GM12878 (cell line): Measurements from ENCODE around the gene CCL3. TPM values are rescaled to one million over a fixed set of nuclear protein-coding genes. Genes with fewer than 3 reads are reported as not detected.

Experiments
- BACH1 ChIP-seq: fragments of 450-650 bp; IDR thresholded peaks from 2 replicates; pipeline ENCODE4 v1.6.1; 2017; ENCODE audit warnings: mild to moderate bottlenecking, borderline replicate concordance
- BMI1 ChIP-seq: fragments of 450-650 bp; IDR thresholded peaks from 2 replicates; pipeline ENCODE4 v1.6.1; 2016; ENCODE audit warnings: mild to moderate bottlenecking, moderate library complexity, borderline replicate concordance
- CBX5 ChIP-seq: sonication (generic); IDR thresholded peaks from 2 replicates; pipeline ENCODE4 v1.6.1; 2016; ENCODE audit warnings: low read depth, moderate library complexity, mild to moderate bottlenecking, inconsistent platforms
- DPF2 ChIP-seq: fragments of 450-650 bp; IDR thresholded peaks from 2 replicates; pipeline ENCODE4 v1.6.1; 2017; ENCODE audit warnings: mild to moderate bottlenecking
- FOXM1 ChIP-seq: IDR thresholded peaks from 2 replicates; pipeline ENCODE4 v1.6.1; 2012; ENCODE audit warnings: low read depth, mild to moderate bottlenecking, inconsistent platforms, low read length, moderate library complexity
- HDAC2 ChIP-seq: fragments of 200-600 bp; sonication (generic); IDR thresholded peaks from 2 replicates; pipeline ENCODE4 v1.6.1; 2017
- JUNB ChIP-seq: IDR thresholded peaks from 2 replicates; pipeline ENCODE4 v1.6.1; 2016; ENCODE audit warnings: antibody characterized with exemption, mild to moderate bottlenecking
- MTA3 ChIP-seq: IDR thresholded peaks from 2 replicates; pipeline ENCODE4 v1.6.1; 2012; ENCODE audit warnings: low read length, inconsistent platforms, borderline replicate concordance
- MYB ChIP-seq: fragments of 150-350 bp; IDR thresholded peaks from 2 replicates; pipeline ENCODE4 v1.6.1; 2014; ENCODE audit warnings: mild to moderate bottlenecking, low read depth, low read length, borderline replicate concordance
- NFXL1 ChIP-seq: fragments of 450-650 bp; IDR thresholded peaks from 2 replicates; pipeline ENCODE4 v1.6.1; 2017; ENCODE audit warnings: antibody characterized with exemption, mild to moderate bottlenecking, borderline replicate concordance
- PAX5 ChIP-seq: IDR thresholded peaks from 2 replicates; pipeline ENCODE4 v1.6.1; 2011; ENCODE audit warnings: low read depth, low read length, borderline replicate concordance
- PAX8 ChIP-seq: fragments of 450-650 bp; IDR thresholded peaks from 2 replicates; pipeline ENCODE4 v1.6.1; 2017; ENCODE audit warnings: mild to moderate bottlenecking, moderate library complexity
- RAD51 ChIP-seq: fragments of 450-650 bp; IDR thresholded peaks from 2 replicates; pipeline ENCODE4 v1.6.1; 2016; ENCODE audit warnings: moderate library complexity, mild to moderate bottlenecking, inconsistent platforms
- RBBP5 ChIP-seq: fragments of 200-600 bp; sonication (generic); conservative IDR thresholded peaks from 2 replicates; pipeline ENCODE4 v1.6.1; 2016
- TBL1XR1 ChIP-seq: IDR thresholded peaks from 2 replicates; pipeline ENCODE4 v1.6.1; 2012; ENCODE audit warnings: low read depth, low read length, improper control_type of control experiment
- ZBTB4 ChIP-seq: fragments of 450-650 bp; formaldehyde crosslinking; IDR thresholded peaks from 2 replicates; pipeline ENCODE4 v1.4.0; 2022; ENCODE audit warnings: mild to moderate bottlenecking, moderate library complexity
- ZNF217 ChIP-seq: fragments of 450-650 bp; IDR thresholded peaks from 2 replicates; pipeline ENCODE4 v1.6.1; 2017; ENCODE audit warnings: antibody characterized with exemption, mild to moderate bottlenecking
- ZNF622 ChIP-seq: fragments of 450-650 bp; IDR thresholded peaks from 2 replicates; pipeline ENCODE4 v1.6.1; 2017; ENCODE audit warnings: mild to moderate bottlenecking, inconsistent platforms
- ZZZ3 ChIP-seq: IDR thresholded peaks from 2 replicates; pipeline ENCODE4 v1.6.1; 2011; ENCODE audit warnings: low read depth; ENCODE audit not compliant: control insufficient read depth, insufficient read length
- polyA plus RNA-seq, 11 experiments: library from polyadenylated mRNA; depleted of rRNA in 4 of 11; unstranded in 6 of 11; stranded (reverse) in 5 of 11; fragments of >200 nt; fragmentation: Nextera tagmentation in 4 of 11; fragmentation: Illumina TruSeq in 1 of 11; extraction: Ambion mirVana in 4 of 11; extraction: Trizol in 1 of 11; gene quantifications; 1 replicate in 1 of 11; 2 replicates in 10 of 11; pipeline versions ENCODE4 v1.2.1 to v1.2.3, GENCODE V29; 2011 to 2016; ENCODE audit warnings: inconsistent platforms in 2 of 11, missing spikeins in 2 of 11, low read depth in 1 of 11
- total RNA-seq, 4 experiments: library from RNA; depleted of rRNA in 3 of 4; stranded (reverse); fragments of >200 nt in 3 of 4; fragmentation: Illumina TruSeq in 1 of 4; extraction: Trizol in 1 of 4; gene quantifications; 2 replicates each; pipeline versions ENCODE4 v1.2.1 to v1.2.3, GENCODE V29; 2013 to 2021
- TF ChIP-seq, protein P1 (sequence below): IDR thresholded peaks from 2 replicates; pipeline ENCODE4 v1.6.1; 2012; ENCODE audit warnings: low read length, inconsistent platforms
- TF ChIP-seq, protein P2 (sequence below): fragments of 450-650 bp; IDR thresholded peaks from 2 replicates; pipeline ENCODE4 v1.6.1; 2017; ENCODE audit warnings: mild to moderate bottlenecking, low read depth, inconsistent platforms; ENCODE audit not compliant: poor library complexity, severe bottlenecking
- TF ChIP-seq, protein P3 (sequence below): fragments of 450-650 bp; IDR thresholded peaks from 2 replicates; pipeline ENCODE4 v1.6.1; 2017; ENCODE audit warnings: mild to moderate bottlenecking, moderate library complexity

The CCL3 gene
- total and polyA plus RNA-seq, 10 of the 15 experiments (the other 5 are each of a cell fraction or from before 2014, with no cell fraction given), result 96.5 to 1,488 (median 199) TPM

DNA sequence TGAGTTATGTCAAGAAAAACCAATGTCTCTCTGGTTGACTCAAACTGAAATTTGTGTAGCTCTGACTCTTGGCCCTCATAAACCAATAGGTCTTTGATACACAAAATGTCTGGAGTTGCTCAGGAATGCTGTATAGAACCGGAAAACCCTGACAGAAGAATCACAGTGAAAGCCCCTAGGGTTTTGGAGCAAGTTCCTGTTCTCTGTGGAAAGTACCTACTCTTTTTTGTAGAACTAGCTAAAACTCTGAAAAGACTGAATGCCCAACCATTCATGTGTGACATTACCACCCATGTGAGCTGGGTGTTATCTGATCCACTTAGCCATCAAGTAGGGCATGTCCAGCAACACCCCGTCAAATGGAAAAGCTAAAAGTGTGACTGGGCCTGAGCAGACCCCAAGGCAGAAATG, 42.5 kb upstream of the CCL3 start (continued):
- no peak for TF ChIP-seq ZZZ3
- no peak for TF ChIP-seq RBBP5
- TF ChIP-seq, protein P1, sequence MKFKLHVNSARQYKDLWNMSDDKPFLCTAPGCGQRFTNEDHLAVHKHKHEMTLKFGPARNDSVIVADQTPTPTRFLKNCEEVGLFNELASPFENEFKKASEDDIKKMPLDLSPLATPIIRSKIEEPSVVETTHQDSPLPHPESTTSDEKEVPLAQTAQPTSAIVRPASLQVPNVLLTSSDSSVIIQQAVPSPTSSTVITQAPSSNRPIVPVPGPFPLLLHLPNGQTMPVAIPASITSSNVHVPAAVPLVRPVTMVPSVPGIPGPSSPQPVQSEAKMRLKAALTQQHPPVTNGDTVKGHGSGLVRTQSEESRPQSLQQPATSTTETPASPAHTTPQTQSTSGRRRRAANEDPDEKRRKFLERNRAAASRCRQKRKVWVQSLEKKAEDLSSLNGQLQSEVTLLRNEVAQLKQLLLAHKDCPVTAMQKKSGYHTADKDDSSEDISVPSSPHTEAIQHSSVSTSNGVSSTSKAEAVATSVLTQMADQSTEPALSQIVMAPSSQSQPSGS, result peak; percentile 49; the same call in 1 of the 2 replicates
- TF ChIP-seq RAD51, result 0 out of 2 replicates have a peak, but pooled peaks have one; percentile 17
- TF ChIP-seq JUNB, result peak; percentile 80
- no peak for TF ChIP-seq NFXL1
- no peak for TF ChIP-seq BMI1
- no peak for TF ChIP-seq HDAC2
- TF ChIP-seq ZBTB4, result no peak
- no peak for TF ChIP-seq CBX5
- TF ChIP-seq FOXM1, result peak; percentile 73; the same call in 1 of the 2 replicates
- TF ChIP-seq, protein P2, sequence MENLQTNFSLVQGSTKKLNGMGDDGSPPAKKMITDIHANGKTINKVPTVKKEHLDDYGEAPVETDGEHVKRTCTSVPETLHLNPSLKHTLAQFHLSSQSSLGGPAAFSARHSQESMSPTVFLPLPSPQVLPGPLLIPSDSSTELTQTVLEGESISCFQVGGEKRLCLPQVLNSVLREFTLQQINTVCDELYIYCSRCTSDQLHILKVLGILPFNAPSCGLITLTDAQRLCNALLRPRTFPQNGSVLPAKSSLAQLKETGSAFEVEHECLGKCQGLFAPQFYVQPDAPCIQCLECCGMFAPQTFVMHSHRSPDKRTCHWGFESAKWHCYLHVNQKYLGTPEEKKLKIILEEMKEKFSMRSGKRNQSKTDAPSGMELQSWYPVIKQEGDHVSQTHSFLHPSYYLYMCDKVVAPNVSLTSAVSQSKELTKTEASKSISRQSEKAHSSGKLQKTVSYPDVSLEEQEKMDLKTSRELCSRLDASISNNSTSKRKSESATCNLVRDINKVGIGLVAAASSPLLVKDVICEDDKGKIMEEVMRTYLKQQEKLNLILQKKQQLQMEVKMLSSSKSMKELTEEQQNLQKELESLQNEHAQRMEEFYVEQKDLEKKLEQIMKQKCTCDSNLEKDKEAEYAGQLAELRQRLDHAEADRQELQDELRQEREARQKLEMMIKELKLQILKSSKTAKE, result peak; percentile 39
- no peak for TF ChIP-seq TBL1XR1
- TF ChIP-seq ZNF217, result no peak
- TF ChIP-seq MYB, result no peak
- peak; percentile 28; the same call in 1 of the 2 replicates for TF ChIP-seq MTA3
- TF ChIP-seq, protein P3, sequence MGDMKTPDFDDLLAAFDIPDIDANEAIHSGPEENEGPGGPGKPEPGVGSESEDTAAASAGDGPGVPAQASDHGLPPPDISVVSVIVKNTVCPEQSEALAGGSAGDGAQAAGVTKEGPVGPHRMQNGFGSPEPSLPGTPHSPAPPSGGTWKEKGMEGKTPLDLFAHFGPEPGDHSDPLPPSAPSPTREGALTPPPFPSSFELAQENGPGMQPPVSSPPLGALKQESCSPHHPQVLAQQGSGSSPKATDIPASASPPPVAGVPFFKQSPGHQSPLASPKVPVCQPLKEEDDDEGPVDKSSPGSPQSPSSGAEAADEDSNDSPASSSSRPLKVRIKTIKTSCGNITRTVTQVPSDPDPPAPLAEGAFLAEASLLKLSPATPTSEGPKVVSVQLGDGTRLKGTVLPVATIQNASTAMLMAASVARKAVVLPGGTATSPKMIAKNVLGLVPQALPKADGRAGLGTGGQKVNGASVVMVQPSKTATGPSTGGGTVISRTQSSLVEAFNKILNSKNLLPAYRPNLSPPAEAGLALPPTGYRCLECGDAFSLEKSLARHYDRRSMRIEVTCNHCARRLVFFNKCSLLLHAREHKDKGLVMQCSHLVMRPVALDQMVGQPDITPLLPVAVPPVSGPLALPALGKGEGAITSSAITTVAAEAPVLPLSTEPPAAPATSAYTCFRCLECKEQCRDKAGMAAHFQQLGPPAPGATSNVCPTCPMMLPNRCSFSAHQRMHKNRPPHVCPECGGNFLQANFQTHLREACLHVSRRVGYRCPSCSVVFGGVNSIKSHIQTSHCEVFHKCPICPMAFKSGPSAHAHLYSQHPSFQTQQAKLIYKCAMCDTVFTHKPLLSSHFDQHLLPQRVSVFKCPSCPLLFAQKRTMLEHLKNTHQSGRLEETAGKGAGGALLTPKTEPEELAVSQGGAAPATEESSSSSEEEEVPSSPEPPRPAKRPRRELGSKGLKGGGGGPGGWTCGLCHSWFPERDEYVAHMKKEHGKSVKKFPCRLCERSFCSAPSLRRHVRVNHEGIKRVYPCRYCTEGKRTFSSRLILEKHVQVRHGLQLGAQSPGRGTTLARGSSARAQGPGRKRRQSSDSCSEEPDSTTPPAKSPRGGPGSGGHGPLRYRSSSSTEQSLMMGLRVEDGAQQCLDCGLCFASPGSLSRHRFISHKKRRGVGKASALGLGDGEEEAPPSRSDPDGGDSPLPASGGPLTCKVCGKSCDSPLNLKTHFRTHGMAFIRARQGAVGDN, result peak; percentile 75
- TF ChIP-seq PAX8, result peak; percentile 57; the same call in 1 of the 2 replicates
- no peak for TF ChIP-seq ZNF622
- peak; percentile 74; the same call in 1 of the 2 replicates for TF ChIP-seq PAX5
- peak; percentile 58; the same call in 1 of the 2 replicates for TF ChIP-seq DPF2
- peak; percentile 33; the same call in 1 of the 2 replicates for TF ChIP-seq BACH1
